HEK293 (cell line): ENCODE data around the gene DIO1.
A peak's percentile ranks its signal among the peaks of the same experiment; 100 is the strongest.
"Not testable (repeated sequence)": the region's sequence is repeated elsewhere in the genome, so short reads cannot be mapped to it uniquely, and the experiment has no call there.

Experiments used
- CTCF ChIA-PET: fragments of 350-600 bp; formaldehyde crosslinking; extraction: SDS; loops from one replicate; lab custom pipeline; 2021; ENCODE audit warnings: antibody characterized with exemption; lab: Yijun Ruan, JAX
- POLR2A ChIA-PET: fragments of 300-600 bp; formaldehyde crosslinking; extraction: SDS; loops from one replicate; lab custom pipeline; 2020; ENCODE audit warnings: antibody characterized with exemption, inconsistent platforms; lab: Yijun Ruan, JAX
- H3K27ac ChIP-seq: fragments of 200-500 bp; sonication (Bioruptor generic); 2 replicates; pipeline ENCODE4 v1.5.1; 2014; ENCODE audit warnings: low read depth, low read length, control low read depth, inconsistent platforms; ENCODE audit errors: extremely low read depth
- H3K36me3 ChIP-seq, 2 experiments: fragments of 200-500 bp in 1 of 2; sonication (Bioruptor generic) in 1 of 2; 1 replicate in 1 of 2; 2 replicates in 1 of 2; pipeline ENCODE4 v1.5.1; 2014 to 2017; ENCODE audit warnings: inconsistent platforms in 2 of 2, low read length in 2 of 2; ENCODE audit not compliant: control insufficient read depth in 2 of 2, insufficient read depth in 1 of 2
- H3K4me1 ChIP-seq: fragments of 200-500 bp; sonication (Bioruptor generic); 2 replicates; pipeline ENCODE4 v1.5.1; 2014; ENCODE audit warnings: mild to moderate bottlenecking, low read length, inconsistent platforms; ENCODE audit not compliant: control insufficient read depth, insufficient read depth
- H3K4me3 ChIP-seq: 2 replicates; pipeline ENCODE4 v1.5.1; 2011; ENCODE audit warnings: low read depth, mild to moderate bottlenecking, control low read depth, low read length, moderate library complexity
- H3K9me3 ChIP-seq: fragments of 200-500 bp; sonication (Bioruptor generic); 2 replicates; pipeline ENCODE4 v1.5.1; 2014; ENCODE audit warnings: low read depth, low read length, inconsistent platforms; ENCODE audit not compliant: control insufficient read depth, insufficient read depth
- ZFHX2 ChIP-seq: fragments of 450-650 bp; formaldehyde crosslinking; conservative IDR thresholded peaks from 2 replicates; pipeline ENCODE4 v1.5.1; 2016; ENCODE audit warnings: missing biosample characterization, missing genetic modification characterization
- ZNF121 ChIP-seq: fragments of 450-650 bp; formaldehyde crosslinking; IDR thresholded peaks from 2 replicates; pipeline ENCODE4 v1.5.1; 2016; ENCODE audit warnings: missing biosample characterization, missing genetic modification characterization
- ZNF146 ChIP-seq: fragments of 450-650 bp; formaldehyde crosslinking; IDR thresholded peaks from 2 replicates; pipeline ENCODE4 v1.5.1; 2016; ENCODE audit warnings: missing biosample characterization, missing genetic modification characterization
- ZNF2 ChIP-seq: fragments of 450-650 bp; formaldehyde crosslinking; IDR thresholded peaks from 2 replicates; pipeline ENCODE4 v1.5.1; 2016; ENCODE audit warnings: missing biosample characterization, missing genetic modification characterization
- ZNF280D ChIP-seq: fragments of 450-650 bp; formaldehyde crosslinking; IDR thresholded peaks from 2 replicates; pipeline ENCODE4 v1.5.1; 2016; ENCODE audit warnings: missing biosample characterization, missing genetic modification characterization
- ZNF580 ChIP-seq: fragments of 450-650 bp; formaldehyde crosslinking; IDR thresholded peaks from 2 replicates; pipeline ENCODE4 v1.5.1; 2016; ENCODE audit warnings: missing biosample characterization, missing genetic modification characterization
- ZNF654 ChIP-seq: fragments of 450-650 bp; formaldehyde crosslinking; IDR thresholded peaks from 2 replicates; pipeline ENCODE4 v1.5.1; 2016; ENCODE audit warnings: low read depth, missing biosample characterization, missing genetic modification characterization
- ZNF660 ChIP-seq: fragments of 450-650 bp; IDR thresholded peaks from 2 replicates; pipeline ENCODE4 v1.5.1; 2018; ENCODE audit warnings: missing biosample characterization, mild to moderate bottlenecking, missing genetic modification characterization
- ZSCAN18 ChIP-seq: fragments of 450-650 bp; formaldehyde crosslinking; IDR thresholded peaks from 2 replicates; pipeline ENCODE4 v1.5.1; 2016; ENCODE audit warnings: missing biosample characterization, missing genetic modification characterization
- ZSCAN4 ChIP-seq: fragments of 450-650 bp; formaldehyde crosslinking; IDR thresholded peaks from 2 replicates; pipeline ENCODE4 v1.5.1; 2017; ENCODE audit warnings: missing biosample characterization, missing genetic modification characterization

DIO1 gene

GRCh38 chr1:53871773-53872484 is 22.1 kb upstream of the DIO1 start:
- ChIA-PET POLR2A (no interaction called here), CTCF (interaction anchor here (0.6 to 6.2 kb wide), 7 partner anchors 10 to 940 kb away, joined by 3 to 58 read pairs (median 5); no protein-coding TSS in a partner anchor)
- Histone ChIP-seq H3K4me1 (no peaks in the 10 kb centered on the region), H3K9me3 (no peaks in the 10 kb centered on the region), H3K4me3 (no peak overlapping the region), H3K27ac (no peak overlapping the region), H3K36me3 (peaks cover 11 to 69% of the 10 kb centered on the region in 2 experiments; a peak in 2 of 3 replicates)
- no peak for TF ChIP-seq ZSCAN18
- peak; percentile 45; the same call in 1 of the 2 replicates for TF ChIP-seq ZSCAN4 (tag by site-specific recombination)

- H3K4me1 ChIP-seq, H3K27ac ChIP-seq, H3K4me3 ChIP-seq, POLR2A ChIA-PET, H3K9me3 ChIP-seq: not testable (repeated sequence)
- peak; percentile 76 for TF ChIP-seq ZNF121 (tag by site-specific recombination)
- CTCF ChIA-PET: interaction anchor here (1.3 to 4.2 kb wide), 4 partner anchors 14 to 85 kb away, joined by 4 to 23 read pairs (median 10); no protein-coding TSS in a partner anchor
- H3K36me3 ChIP-seq: peaks cover 21 to 66% of the 10 kb centered on the region in 2 experiments
Observed at GRCh38 chr1:53875150-53875549, 18.8 kb upstream of the DIO1 start.

- TF ChIP-seq ZNF2 (tag by site-specific recombination) (peak; percentile 33; the same call in 1 of the 2 replicates), ZNF654 (tag by site-specific recombination) (peak; percentile 43), ZFHX2 (tag by site-specific recombination) (no peak), ZNF660 (no peak)
- CTCF ChIA-PET: interaction anchor here (0.6 to 3.7 kb wide), 25 partner anchors 8 to 913 kb away, joined by 3 to 56 read pairs (median 3); partner anchors contain the start of gene YIPF1
- POLR2A ChIA-PET: interaction anchor here (0.8 kb wide), 1 partner anchor 67 kb away, joined by 4 read pairs; the partner anchor contains the start of gene IFT25
- Histone ChIP-seq H3K4me3 (no peak overlapping the region), H3K9me3 (no peaks in the 10 kb centered on the region), H3K27ac (no peak overlapping the region), H3K4me1 (no peaks in the 10 kb centered on the region), H3K36me3 (peaks cover 11 to 52% of the 10 kb centered on the region in 2 experiments)
Observed at GRCh38 chr1:53878492-53879105, 15.4 kb upstream of the DIO1 start.

- H3K4me3 ChIP-seq, H3K27ac ChIP-seq, POLR2A ChIA-PET, H3K4me1 ChIP-seq, H3K9me3 ChIP-seq: not testable (repeated sequence)
- peaks cover 11 to 46% of the 10 kb centered on the region in 2 experiments for H3K36me3 ChIP-seq
- TF ChIP-seq ZNF280D (tag by site-specific recombination) (0 out of 2 replicates have a peak, but pooled peaks have one; percentile 67), ZNF580 (tag by site-specific recombination) (peak; percentile 78), ZNF146 (tag by site-specific recombination) (peak; percentile 96)
- CTCF ChIA-PET: interaction anchor here (0.5 to 0.8 kb wide), 4 partner anchors 10 to 1637 kb away, joined by 3 to 7 read pairs (median 4); no protein-coding TSS in a partner anchor
Observed at GRCh38 chr1:53881853-53882252, 12.1 kb upstream of the DIO1 start.

- ChIA-PET POLR2A (interaction anchor here (1.4 kb wide), 1 partner anchor 62 kb away, joined by 6 read pairs; the partner anchor contains the start of gene IFT25), CTCF (interaction anchor here (1.3 to 1.6 kb wide), 2 partner anchors 23 to 64 kb away, joined by 5 to 7 read pairs; no protein-coding TSS in a partner anchor)
- not testable (repeated sequence) for H3K27ac ChIP-seq, H3K9me3 ChIP-seq, H3K4me3 ChIP-seq, H3K4me1 ChIP-seq
- peaks cover 0 to 44% of the 10 kb centered on the region in 2 experiments; a peak in 2 of 3 replicates for H3K36me3 ChIP-seq
Observed at GRCh38 chr1:53883600-53883999, 10.4 kb upstream of the DIO1 start.
